ENCODE measurements around the gene ALCAM. TPM values are rescaled to one million over a fixed set of nuclear protein-coding genes. Genes with fewer than 3 reads are reported as not detected.

The ALCAM gene
- polyA plus RNA-seq, 1 of the 3 experiments (the other 2 are of a cell fraction) = 58.3 TPM

- 0 out of 2 replicates have a peak overlapping the region, but pooled peaks have one; percentile 4 for H3K4me2 ChIP-seq
- H3K27ac ChIP-seq (ENCODE audit: low read depth in 2 of 2, low read length in 1 of 2) = peak overlapping the region; percentile 22 to 55; a peak in 2 of 4 replicates
- H3K9me2 ChIP-seq = no peaks in the 10 kb centered on the region
- no peaks in the 10 kb centered on the region for H3K9me3 ChIP-seq
- H3K36me3 ChIP-seq (replicated peaks in 1 of 2; ENCODE audit: control insufficient read depth in 1 of 2, insufficient read depth in 2 of 2, low read length in 1 of 2) = peaks cover 0 to 3% of the 10 kb centered on the region in 2 experiments
- 82% methylated on average over 3 of the region's 3 CpGs for WGBS (ENCODE audit: low lambda C conversion rate)
- H3K4me3 ChIP-seq (ENCODE audit: low read depth in 2 of 2, low read length in 1 of 2) = no peak overlapping the region
- H4K20me1 ChIP-seq (ENCODE audit: insufficient read depth) = peaks cover 21% of the 10 kb centered on the region; the same call in 1 of the 2 replicates
- TF ChIP-seq TEAD4 (IDR thresholded peaks at IDR 0.05; ENCODE audit: borderline replicate concordance, insufficient read depth) = peak; percentile 24; the same call in 1 of the 2 replicates
- no peak for TF ChIP-seq CTCF (IDR thresholded peaks at IDR 0.05)
- peak; percentile 36; the same call in 1 of the 2 replicates for TF ChIP-seq TCF12 (IDR thresholded peaks at IDR 0.05)
- 0 out of 2 replicates have a peak, but pooled peaks have one; percentile 12 for TF ChIP-seq FOSL2 (IDR thresholded peaks at IDR 0.05; ENCODE audit: borderline replicate concordance, low read depth)
- TF ChIP-seq EP300 (IDR thresholded peaks at IDR 0.05; ENCODE audit: borderline replicate concordance in 1 of 2, low read depth in 1 of 2, low read length in 1 of 2) = peak in 1 of 2 experiments; percentile 42; a peak in 1 of 4 replicates
- no peak for TF ChIP-seq EZH2phosphoT487 (IDR thresholded peaks at IDR 0.05; ENCODE audit: borderline replicate concordance, low read depth)
- peak; percentile 67 for TF ChIP-seq MEF2A (IDR thresholded peaks at IDR 0.05; ENCODE audit: borderline replicate concordance, low read depth)
- 0 out of 2 replicates have a peak, but pooled peaks have one; percentile 22 for TF ChIP-seq JUND (IDR thresholded peaks at IDR 0.05)
- 0 out of 2 replicates have a peak, but pooled peaks have one; percentile 14 for TF ChIP-seq PBX3 (IDR thresholded peaks at IDR 0.05)
- peak; percentile 16; the same call in 1 of the 2 replicates for TF ChIP-seq NFIC (IDR thresholded peaks at IDR 0.05; ENCODE audit: borderline replicate concordance)
- H2AFZ ChIP-seq (ENCODE audit: low read depth) = no peak overlapping the region
- peaks cover 18% of the 10 kb centered on the region for H3F3A ChIP-seq (replicated peaks; ENCODE audit: insufficient read depth)
- POLR2A ChIA-PET = no interaction called here
- peaks cover 100% of the 10 kb centered on the region for H3K79me2 ChIP-seq (ENCODE audit: insufficient read depth)
- CTCF ChIA-PET = no interaction called here
- H3K4me1 ChIP-seq (ENCODE audit: control insufficient read depth in 1 of 2, insufficient read depth in 2 of 2, low read depth in 1 of 2, low read length in 1 of 2) = peaks cover 2 to 24% of the 10 kb centered on the region in 2 experiments; a peak in 2 of 4 replicates
- H3K27me3 ChIP-seq (ENCODE audit: insufficient read depth) = no peaks in the 10 kb centered on the region
- no peak overlapping the region for H3K9ac ChIP-seq
- no peak for DNase-seq
Measured at GRCh38 chr3:105458518-105459215, 92.0 kb downstream of the ALCAM start.

GRCh38 chr3:105459566-105460290, 93.0 kb downstream of the ALCAM start:
- H3K9me2 ChIP-seq = no peaks in the 10 kb centered on the region
- H3K27ac ChIP-seq (ENCODE audit: low read depth in 2 of 2, low read length in 1 of 2) = peak overlapping the region in 1 of 2 experiments; percentile 55; a peak in 2 of 4 replicates
- no peaks in the 10 kb centered on the region for H3K27me3 ChIP-seq (ENCODE audit: insufficient read depth)
- TF ChIP-seq RAD21 (IDR thresholded peaks at IDR 0.05; ENCODE audit: low read length) = no peak
- no peak for TF ChIP-seq SMC3 (IDR thresholded peaks at IDR 0.05; ENCODE audit: low read depth, low read length)
- TF ChIP-seq USF2 (IDR thresholded peaks at IDR 0.05; ENCODE audit: borderline replicate concordance, low read depth, low read length) = no peak
- TF ChIP-seq YY1 (IDR thresholded peaks at IDR 0.05; ENCODE audit: low read depth) = no peak
- no peak for TF ChIP-seq ELF1 (IDR thresholded peaks at IDR 0.05)
- TF ChIP-seq FOXJ3 (CRISPR knock-in tag; IDR thresholded peaks at IDR 0.05) = no peak
- no peak for TF ChIP-seq RCOR1 (IDR thresholded peaks at IDR 0.05; ENCODE audit: low read length)
- ChIA-PET CTCF (no interaction called here), POLR2A (no interaction called here)
- peaks cover 2 to 24% of the 10 kb centered on the region in 2 experiments; a peak in 3 of 4 replicates for H3K4me1 ChIP-seq (ENCODE audit: control insufficient read depth in 1 of 2, insufficient read depth in 2 of 2, low read depth in 1 of 2, low read length in 1 of 2)
- peaks cover 21% of the 10 kb centered on the region for H3F3A ChIP-seq (replicated peaks; ENCODE audit: insufficient read depth)
- WGBS (ENCODE audit: low lambda C conversion rate) = 94% methylated on average over 3 of the region's 3 CpGs
- no peak for DNase-seq
- H3K4me3 ChIP-seq (ENCODE audit: low read depth in 2 of 2, low read length in 1 of 2) = no peak overlapping the region
- peaks cover 0 to 3% of the 10 kb centered on the region in 2 experiments for H3K36me3 ChIP-seq (replicated peaks in 1 of 2; ENCODE audit: control insufficient read depth in 1 of 2, insufficient read depth in 2 of 2, low read length in 1 of 2)
- H3K9me3 ChIP-seq = no peaks in the 10 kb centered on the region
- no peak overlapping the region for H3K9ac ChIP-seq
- H3K4me2 ChIP-seq = 0 out of 2 replicates have a peak overlapping the region, but pooled peaks have one; percentile 4
- no peak overlapping the region for H2AFZ ChIP-seq (ENCODE audit: low read depth)
- peaks cover 21% of the 10 kb centered on the region; the same call in 1 of the 2 replicates for H4K20me1 ChIP-seq (ENCODE audit: insufficient read depth)
- H3K79me2 ChIP-seq (ENCODE audit: insufficient read depth) = peaks cover 100% of the 10 kb centered on the region

Measured in SK-N-SH (cell line).